ENCODE data around the gene HFE.
A peak's percentile ranks its signal among the peaks of the same experiment; 100 is the strongest.
"Not testable (repeated sequence)": the region's sequence is repeated elsewhere in the genome, so short reads cannot be mapped to it uniquely, and the experiment has no call there.

HFE gene, protein sequence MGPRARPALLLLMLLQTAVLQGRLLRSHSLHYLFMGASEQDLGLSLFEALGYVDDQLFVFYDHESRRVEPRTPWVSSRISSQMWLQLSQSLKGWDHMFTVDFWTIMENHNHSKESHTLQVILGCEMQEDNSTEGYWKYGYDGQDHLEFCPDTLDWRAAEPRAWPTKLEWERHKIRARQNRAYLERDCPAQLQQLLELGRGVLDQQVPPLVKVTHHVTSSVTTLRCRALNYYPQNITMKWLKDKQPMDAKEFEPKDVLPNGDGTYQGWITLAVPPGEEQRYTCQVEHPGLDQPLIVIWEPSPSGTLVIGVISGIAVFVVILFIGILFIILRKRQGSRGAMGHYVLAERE

DNA sequence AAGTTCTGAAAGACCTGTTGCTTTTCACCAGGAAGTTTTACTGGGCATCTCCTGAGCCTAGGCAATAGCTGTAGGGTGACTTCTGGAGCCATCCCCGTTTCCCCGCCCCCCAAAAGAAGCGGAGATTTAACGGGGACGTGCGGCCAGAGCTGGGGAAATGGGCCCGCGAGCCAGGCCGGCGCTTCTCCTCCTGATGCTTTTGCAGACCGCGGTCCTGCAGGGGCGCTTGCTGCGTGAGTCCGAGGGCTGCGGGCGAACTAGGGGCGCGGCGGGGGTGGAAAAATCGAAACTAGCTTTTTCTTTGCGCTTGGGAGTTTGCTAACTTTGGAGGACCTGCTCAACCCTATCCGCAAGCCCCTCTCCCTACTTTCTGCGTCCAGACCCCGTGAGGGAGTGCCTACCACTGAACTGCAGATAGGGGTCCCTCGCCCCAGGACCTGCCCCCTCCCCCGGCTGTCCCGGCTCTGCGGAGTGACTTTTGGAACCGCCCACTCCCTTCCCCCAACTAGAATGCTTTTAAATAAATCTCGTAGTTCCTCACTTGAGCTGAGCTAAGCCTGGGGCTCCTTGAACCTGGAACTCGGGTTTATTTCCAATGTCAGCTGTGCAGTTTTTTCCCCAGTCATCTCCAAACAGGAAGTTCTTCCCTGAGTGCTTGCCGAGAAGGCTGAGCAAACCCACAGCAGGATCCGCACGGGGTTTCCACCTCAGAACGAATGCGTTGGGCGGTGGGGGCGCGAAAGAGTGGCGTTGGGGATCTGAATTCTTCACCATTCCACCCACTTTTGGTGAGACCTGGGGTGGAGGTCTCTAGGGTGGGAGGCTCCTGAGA is at the start of gene HFE:
Gene HFE, plus strand, starts transcription at position 146 of the 832 bp plus-strand sequence. Its CDS starts 12 bp downstream, at position 158.
- peak; percentile 40 for DNase-seq (ENCODE audit: low read depth)

DNA sequence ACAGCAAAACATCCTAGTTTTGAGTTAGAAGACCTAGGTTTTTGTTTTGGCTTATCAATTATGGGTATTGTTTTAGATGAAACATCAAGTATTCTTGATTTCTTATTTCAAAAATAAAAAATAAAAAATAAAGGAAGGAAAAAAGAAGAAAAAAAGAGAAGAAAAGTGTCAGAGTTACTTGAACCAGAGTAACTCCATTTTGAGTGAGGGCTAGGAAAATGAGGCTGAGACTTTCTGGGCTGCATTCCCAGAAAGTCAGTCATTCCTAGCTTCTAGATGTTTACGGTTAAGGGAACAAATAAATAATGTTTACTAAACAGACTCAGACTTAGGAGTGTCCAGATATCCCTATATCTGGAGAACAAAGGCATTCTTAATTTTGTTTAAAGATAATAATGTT is 45.3 kb upstream of the HFE start:
- DNase-seq (ENCODE audit: low read depth) = no peak

DNA sequence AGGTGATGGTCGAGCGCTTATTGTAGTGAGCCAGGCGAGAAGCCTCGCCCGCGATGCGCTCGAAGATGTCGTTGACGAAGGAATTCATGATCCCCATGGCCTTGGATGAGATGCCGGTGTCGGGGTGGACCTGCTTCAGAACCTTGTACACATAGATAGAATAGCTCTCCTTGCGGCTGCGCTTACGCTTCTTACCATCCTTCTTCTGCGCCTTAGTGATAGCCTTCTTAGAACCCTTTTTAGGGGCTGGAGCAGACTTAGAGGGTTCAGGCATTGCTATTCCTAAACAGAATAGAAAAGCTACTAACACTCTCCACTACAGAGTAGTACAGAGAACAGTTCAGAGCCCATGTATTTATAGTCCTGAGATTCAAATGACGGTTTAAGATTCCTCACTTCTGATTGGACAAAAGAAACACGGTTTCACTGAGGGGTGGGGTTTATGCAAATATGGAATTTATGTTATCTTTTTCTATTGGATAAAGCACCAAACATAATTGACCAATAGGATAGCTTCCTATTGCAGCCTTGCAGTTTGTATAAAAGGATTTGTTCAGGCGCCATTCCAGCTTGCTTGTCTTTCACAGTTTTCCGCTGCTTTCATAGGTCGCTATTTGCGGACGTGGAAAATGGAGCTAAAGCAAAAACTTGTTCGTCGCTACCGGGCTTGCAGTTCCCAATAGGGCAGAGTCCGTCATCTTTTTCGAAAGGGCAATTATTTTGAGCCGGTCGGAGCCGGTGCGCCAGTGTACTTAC is 43.7 kb upstream of the HFE start:
- DNase-seq (ENCODE audit: low read depth) = peak; percentile 95

DNA sequence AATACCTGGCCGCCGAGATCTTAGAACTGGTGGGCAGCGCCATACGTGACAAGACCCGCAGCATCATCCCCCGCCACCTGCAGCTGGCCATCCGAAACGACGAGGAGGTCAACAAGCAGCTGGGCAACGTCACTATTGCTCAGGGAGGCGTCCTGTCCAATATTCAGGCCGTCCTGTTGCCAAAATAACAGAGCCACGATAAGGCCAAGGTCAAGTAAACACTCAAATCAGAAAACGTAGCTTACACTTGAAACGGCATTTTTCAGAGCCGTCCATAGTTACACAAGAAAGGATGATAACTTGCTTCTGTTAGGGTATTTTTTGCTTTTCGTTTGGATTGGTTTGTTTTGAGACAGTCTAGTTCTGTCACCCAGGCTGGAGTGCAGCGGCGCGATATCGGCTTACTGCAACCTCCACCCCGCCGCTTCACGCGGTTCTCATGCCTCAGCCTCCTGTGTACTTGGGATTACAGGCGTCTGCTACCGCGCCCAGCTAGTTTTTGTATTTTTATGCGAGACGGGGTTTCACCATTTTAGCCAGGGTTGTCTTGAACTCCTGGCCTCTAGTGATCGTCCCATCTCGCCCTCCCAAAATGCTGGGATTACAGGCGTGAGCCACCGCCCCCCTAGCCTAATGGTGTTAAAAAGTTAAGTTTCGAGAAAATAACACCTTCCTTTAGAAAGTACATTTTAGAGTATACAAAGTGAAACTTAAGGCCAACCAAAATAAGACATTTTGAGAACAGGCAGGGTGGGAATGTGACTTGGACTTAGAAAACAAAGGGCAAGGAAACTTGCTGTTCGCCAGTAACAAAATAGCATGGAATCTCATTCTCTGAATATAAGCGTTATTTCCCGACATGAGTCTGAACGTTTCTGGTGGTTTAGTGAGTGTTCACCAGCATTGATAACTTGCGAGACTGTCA is 42.8 kb upstream of the HFE start:
- DNase-seq (ENCODE audit: low read depth) = no peak

DNA sequence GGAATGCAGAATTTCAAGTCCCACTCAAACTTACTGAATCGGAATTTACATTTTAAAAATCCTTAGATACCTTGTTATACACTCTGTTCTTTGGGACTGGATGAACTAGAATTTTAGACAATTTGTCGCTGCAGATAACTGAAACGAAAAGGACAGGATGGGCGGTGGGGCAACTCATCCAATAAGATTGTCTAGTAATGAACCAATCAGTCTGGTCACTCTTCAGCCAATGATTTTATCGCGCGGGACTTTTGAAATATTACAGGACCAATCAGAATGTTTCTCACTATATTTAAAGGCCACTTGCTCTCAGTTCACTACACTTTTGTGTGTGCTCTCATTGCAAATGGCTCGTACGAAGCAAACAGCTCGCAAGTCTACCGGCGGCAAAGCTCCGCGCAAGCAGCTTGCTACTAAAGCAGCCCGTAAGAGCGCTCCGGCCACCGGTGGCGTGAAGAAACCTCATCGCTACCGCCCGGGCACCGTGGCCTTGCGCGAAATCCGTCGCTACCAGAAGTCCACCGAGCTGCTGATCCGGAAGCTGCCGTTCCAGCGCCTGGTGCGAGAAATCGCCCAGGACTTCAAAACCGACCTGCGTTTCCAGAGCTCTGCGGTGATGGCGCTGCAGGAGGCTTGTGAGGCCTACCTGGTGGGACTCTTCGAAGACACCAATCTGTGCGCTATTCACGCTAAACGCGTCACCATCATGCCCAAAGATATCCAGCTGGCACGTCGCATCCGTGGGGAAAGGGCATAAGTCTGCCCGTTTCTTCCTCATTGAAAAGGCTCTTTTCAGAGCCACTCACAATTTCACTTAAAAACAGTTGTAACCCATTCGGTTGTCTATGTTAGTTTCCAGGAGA is 41.9 kb upstream of the HFE start:
- DNase-seq (ENCODE audit: low read depth) = peak; percentile 91

DNA sequence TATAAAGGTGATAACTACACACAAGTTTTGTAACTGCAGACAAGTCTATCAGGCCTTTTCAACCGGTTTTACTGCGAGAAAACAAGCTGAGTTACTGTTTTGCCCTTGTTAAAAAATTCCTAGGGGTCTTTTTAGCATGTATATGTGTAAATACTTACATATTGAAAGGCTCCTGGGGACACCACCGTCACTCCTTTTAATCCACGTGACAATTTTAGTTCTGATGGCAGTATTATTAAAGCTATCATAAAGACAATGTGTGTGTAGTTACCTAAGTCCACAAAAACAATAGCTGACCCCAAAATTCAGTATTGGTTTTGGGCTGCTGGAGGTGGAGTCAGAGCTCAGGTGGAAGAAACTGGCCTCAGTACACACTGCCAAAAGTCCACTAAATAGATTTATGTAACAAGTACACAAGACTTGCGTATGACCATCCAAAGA is 41.3 kb upstream of the HFE start:
- DNase-seq (ENCODE audit: low read depth) = no peak

DNA sequence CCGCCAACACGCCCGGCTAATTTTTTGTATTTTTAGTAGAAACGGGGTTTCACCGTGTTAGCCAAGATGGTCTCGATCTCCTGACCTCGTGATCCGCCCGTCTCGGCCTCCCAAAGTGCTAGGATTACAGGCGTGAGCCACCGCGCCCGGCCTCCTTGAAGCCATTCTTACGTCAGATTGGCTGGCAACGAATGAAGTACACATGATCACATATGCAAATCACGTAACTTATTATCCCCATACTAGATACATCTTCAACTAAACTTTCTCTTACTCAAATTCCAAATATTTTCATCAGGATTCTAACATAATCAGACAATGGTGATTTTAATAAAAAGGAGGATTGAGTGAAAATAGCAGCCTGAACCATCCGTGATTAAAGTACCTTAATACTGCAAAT is 39.9 kb upstream of the HFE start:
- DNase-seq (ENCODE audit: low read depth) = not testable (repeated sequence)

DNA sequence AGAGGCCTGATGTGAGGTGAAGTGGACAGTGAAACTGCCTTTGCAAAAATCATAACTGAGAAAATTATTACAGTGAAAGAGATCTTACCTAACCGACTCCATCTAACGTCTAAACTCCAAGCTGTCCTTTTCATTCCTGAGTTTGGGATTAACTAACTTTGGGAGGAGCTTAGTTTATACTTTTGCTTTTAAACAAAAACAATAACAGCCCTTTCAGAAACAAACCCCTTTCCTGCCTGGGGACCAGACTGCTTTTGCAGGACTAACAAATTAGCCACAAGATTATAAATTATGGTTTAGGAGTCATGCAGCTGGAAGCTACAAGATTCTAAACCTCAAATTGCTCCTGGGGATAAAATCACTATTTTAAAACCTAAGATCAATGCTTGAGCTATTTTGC is 38.6 kb upstream of the HFE start:
- DNase-seq (ENCODE audit: low read depth) = no peak

DNA sequence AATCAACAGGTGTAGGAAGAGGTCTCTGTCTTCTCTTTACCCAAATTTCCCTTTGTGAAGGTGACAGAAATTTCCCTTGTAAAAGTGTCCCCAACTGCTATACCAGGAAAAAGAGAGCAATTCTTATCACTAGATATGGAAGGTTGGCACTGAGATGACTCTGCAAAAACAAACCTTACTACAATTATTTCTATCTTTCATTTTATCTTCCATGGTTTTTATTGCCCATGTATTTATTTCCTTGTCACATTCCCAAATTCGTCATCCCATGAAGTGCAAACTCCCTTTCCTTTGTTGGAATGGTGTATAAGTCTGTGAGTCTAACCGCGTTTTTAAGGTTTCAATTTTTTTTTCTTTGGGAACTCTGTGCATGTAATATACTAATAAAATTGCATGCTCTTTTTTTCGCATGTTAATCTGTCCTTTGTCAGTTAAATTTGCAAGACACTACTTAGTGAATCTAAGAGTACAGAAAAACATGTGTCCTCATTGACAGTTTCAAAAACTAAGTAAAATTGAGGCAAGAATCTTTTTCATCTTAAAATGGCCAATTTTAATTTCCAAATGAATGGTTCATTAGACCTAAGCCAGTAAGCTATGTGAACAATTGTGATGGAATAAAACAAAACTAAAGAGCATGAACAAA is 35.4 kb upstream of the HFE start:
- DNase-seq (ENCODE audit: low read depth) = no peak

DNA sequence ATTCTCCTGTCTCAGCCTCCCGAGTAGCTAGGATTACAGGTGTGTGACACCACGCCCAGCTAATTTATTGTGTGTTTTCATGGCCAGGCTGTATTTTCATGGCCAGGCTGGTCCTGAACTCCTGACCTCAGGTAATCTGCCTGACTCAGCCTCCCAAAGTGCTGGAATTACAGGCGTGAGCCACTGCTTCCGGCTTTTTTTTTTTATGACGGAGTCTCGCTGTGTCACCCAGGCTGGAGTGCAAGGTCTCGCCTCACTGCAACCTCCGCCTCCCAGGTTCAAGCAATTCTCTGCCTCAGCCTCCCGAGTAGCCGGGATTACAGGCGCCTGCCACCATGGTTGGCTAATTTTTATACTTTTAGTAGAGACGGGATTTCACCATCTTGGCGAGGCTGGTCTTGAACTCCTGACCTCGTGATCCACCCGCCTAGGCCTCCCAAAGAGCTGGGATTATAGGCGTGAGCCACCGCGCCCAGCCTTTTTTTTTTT is 34.4 kb upstream of the HFE start:
- DNase-seq (ENCODE audit: low read depth) = not testable (repeated sequence)

DNA sequence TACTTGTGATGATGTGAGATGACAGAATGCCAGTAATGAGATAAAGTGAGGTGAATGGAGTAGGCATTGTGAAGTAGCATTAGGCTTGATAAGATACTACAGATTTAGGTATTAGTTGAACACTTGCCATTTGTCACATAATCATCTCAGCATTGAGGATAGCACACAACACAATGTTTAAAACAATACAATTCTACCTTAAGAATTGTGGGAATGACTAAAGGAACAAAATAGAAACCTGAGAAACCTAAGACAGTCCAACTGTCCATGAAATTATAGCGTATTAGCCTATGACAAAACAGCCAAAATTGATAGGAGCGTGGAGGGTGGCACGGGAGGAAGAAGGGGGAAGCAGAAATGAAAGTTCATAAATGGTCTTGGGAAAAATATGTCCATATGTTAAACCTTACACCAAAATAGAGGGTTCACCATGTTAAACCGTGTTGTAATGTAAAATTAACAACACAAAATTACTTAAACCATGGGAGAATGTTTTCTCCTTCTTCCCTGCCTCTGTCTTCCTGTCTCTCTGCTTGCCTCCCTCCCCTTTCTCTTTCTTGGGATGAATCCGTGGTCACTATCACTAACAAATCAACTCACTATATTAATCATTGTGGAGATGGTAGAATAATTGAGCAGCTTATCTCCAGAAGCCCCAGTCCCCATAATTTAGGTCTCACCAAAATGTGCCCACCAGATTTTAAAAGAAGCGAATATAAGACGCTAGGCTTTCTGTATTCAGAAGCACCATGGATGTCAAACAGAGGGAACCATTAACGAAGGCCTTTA is 33.0 kb upstream of the HFE start:
- DNase-seq (ENCODE audit: low read depth) = no peak

DNA sequence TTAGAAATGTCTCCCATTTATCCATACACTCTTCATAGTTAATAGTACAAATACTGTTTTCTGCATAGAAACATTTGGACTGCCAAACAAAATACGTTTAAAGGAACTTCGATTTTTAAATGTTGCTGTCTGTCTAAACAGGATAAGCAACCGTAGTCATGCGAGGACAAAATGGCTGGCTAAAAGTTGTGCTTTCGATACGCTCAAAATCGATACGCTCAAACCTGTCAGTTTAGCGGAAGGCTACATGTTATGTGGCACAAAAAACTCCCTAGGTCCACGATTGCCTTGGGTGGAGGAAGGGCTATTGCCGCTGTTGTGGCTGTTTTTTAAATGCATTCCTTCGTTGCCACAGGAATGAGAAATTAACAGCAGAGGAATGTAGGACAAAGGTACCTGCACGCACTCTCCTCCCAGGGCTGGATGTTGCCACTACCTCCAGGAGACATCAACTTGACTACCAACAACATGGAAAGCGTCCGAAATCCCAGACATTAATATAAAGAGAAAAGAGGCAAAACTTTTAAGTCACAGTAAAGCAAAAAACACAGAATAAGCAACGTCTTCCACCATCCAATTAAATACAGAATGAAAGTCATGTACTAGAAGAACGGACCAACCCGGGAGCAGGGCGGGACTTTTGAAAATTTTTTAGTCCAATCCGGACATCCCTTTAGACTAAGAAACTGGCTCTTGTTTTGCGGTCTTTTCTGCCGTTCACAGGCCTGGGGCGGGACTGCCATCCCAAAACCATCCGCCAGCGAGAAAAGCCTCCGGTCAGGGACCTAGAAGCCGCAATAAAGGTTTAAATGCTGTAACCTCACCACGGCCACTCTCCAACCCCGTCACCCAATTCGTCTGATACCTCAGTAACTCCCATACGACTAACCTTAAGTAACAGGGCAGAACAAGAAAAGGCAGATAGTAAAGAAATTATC is 32.2 kb upstream of the HFE start:
- peak; percentile 95 for DNase-seq (ENCODE audit: low read depth)

DNA sequence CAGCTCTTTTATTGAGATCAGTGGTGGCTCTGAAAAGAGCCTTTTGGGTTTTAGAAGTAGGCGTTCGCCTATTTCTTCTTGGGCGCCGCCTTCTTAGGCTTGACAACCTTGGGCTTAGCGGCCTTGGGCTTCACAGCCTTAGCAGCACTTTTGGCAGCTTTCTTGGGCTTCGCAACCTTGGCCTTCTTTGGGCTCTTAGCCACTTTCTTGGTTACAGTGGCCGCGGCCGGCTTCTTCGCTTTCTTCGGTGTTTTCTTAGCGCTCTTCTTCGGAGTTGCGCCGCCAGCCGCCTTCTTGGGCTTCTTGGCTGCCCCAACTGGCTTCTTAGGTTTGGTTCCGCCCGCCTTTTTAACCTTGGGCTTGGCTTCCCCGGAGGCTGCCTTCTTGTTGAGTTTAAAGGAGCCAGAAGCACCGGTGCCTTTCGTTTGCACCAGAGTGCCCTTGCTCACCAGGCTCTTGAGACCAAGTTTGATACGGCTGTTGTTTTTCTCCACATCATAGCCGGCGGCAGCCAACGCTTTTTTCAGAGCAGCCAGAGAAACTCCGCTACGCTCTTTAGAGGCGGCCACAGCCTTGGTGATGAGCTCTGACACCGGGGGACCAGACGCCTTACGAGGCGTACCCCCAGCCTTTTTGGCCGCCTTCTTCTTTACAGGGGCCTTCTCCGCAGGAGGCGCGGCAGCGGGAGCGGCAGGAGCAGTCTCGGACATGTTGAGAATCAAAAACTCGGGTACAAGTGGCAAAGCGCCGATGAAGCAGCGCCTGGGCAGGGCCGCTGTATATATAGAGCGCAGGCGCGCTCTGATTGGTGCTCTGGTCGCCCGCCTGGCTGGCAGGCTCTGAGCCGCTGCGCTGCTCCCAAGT is 31.3 kb upstream of the HFE start:
- DNase-seq (ENCODE audit: low read depth) = peak; percentile 85

DNA sequence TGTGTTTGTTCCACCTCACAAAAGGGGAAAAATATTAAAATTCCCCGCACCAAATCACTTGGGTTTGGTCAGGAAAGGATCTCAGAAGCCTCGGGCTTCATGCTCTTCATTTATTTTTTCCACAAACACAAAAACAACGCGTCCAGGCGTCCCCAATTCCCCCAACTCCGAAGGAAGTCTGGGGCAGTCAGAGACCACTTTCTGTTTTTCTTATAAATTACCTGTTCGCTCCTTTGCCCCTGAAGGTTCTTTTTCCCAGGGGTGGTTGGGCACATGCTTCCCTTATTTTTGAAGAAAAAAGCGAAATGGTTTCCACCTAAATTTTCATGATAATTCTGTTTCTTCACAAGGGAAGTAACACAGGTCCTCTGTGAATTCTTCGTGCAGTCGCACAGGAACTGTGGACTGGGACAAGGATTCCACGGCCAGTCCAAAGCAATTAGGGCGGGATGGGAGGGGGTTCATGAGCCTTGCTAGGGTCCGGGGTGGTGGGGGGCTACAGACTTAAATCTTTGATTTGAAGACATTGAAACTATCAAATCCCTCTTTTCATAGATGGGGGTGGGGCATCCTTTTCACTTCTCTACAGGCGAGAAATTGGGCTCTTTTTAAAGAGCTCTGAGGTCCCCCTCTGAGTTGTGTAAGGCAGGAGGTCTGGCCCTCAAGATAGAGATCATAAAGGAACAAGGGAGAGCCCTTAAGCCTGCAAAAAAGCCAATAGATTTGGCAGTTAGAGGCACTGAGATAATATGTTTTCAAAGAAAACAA is 30.5 kb upstream of the HFE start:
- DNase-seq (ENCODE audit: low read depth) = no peak

DNA sequence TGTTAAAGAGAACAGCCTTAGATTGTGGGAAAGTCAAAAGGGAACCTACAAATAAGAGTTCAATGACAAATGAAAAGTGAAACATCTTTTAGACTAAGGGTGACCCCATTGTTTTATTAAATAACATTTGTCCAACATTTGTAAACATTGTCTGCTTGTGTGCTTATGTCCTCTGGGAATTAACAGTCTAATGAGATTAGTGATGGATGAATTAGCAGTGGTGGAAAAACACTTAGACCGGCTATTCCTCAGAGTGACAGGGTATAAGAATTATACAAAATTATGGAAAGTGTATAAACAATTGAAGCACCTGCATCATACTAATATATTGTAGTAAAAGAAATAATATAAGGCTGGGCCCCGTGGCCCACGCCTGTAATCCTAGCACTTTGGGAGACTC is 29.3 kb upstream of the HFE start:
- DNase-seq (ENCODE audit: low read depth) = no peak

DNA sequence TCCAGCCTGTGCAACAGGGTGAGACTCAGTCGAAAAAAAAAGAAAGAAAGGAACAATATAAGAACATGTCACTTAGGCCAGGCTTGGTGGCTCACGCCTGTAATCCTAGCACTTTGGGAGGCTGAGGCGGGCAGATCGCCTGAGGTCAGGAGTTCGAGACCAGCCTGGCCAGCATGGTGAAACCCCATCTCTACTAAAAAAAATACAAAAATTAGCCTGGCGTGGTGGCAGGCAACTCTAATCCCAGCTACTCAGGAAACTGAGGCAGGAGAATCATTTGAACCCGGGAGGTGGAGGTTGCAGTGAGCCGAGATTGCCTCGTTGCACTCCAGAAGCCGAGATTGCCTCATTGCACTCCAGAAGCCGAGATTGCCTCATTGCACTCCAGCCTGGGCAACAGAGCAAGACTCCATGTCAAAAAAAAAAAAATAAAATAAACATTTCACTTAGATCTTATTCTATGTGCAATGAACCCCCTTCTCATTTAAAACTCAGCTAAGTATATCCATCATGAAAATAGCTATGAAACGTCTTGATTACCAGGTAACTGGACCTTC is 28.7 kb upstream of the HFE start:
- DNase-seq (ENCODE audit: low read depth) = not testable (repeated sequence)
